HCT116 (cell line): ENCODE data around the gene CLEC5A.

Source experiments
- EGR1 ChIP-seq: IDR thresholded peaks from 2 replicates; pipeline ENCODE4 v1.6.1; 2012; ENCODE audit warnings: low read depth
- TF ChIP-seq, protein P1 (sequence below): IDR thresholded peaks from 2 replicates; pipeline ENCODE4 v1.6.1; 2012

DNA sequence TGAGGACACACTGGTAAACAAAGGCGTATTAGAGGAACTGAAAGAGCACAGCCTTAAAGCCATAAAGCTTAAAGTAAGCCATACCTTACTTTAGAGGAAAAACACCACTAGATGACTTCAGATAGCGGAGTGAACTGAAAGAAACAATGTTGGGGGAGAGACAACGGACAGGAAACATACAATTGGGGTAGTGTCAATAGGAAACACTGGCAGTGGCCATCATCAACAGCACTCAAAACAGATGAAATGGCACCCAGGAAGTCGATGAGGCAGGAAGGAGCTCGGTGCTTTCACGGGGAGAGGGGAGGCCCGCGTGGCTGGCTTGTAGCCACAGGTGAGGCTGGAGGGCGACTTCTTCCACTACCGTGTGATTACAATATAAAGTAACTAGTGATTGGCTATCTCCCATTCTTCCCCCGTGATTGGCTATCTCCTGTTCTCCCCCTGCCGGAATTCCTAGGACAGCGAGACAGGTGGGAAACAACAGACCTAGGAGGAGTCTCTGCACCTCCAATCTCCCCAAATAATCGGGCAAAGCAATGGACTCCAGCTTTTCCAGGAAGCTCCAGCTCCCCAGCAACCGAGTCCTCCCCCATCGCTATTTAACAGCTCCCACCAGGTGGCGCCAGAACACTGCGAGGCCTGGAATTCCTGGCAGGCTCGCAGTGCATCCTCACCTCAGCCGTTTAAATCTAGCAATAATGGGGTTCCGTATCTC, 29.2 kb upstream of the CLEC5A start:
- TF ChIP-seq, protein P1, sequence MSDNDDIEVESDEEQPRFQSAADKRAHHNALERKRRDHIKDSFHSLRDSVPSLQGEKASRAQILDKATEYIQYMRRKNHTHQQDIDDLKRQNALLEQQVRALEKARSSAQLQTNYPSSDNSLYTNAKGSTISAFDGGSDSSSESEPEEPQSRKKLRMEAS, result no peak
- no peak for TF ChIP-seq EGR1
